Activated CD4-positive, alpha-beta T cell treated with anti-CD3 and anti-CD28 coated beads, Interleukin-2, Interleukin-4, amounts not matched to agents 100 ng/mL and 50 ng/mL, durations not matched to agents 16 hours and 8 hours (primary cell): ENCODE data around the gene SLC6A6.
A peak's percentile ranks its signal among the peaks of the same experiment; 100 is the strongest.

Experiments used
- DNase-seq: peaks from one replicate; pipeline ENCODE4 v3.0.0-alpha.2; 2020; ENCODE audit warnings: low spot score

Gene SLC6A6

GRCh38 chr3:14422016-14422963 is 19.9 kb downstream of the SLC6A6 start:
- DNase-seq, result no peak

GRCh38 chr3:14423197-14423743 is 20.9 kb downstream of the SLC6A6 start:
- DNase-seq, result no peak

GRCh38 chr3:14423963-14424362 is 21.6 kb downstream of the SLC6A6 start:
- DNase-seq, result no peak

GRCh38 chr3:14424711-14425580 is 22.5 kb downstream of the SLC6A6 start:
- peak; percentile 43 for DNase-seq

- DNase-seq, result peak; percentile 49
Observed at GRCh38 chr3:14425581-14426304, 23.3 kb downstream of the SLC6A6 start.

- DNase-seq, result no peak
Observed at GRCh38 chr3:14426305-14426620, 23.9 kb downstream of the SLC6A6 start.

GRCh38 chr3:14428087-14429033 is 26.0 kb downstream of the SLC6A6 start:
- DNase-seq, result no peak

GRCh38 chr3:14429237-14429636 is 26.8 kb downstream of the SLC6A6 start:
- DNase-seq, result no peak

GRCh38 chr3:14429640-14430039 is 27.2 kb downstream of the SLC6A6 start:
- DNase-seq, result no peak

GRCh38 chr3:14430053-14430452 is 27.6 kb downstream of the SLC6A6 start:
- no peak for DNase-seq

GRCh38 chr3:14430706-14431451 is 28.5 kb downstream of the SLC6A6 start:
- no peak for DNase-seq

GRCh38 chr3:14431452-14431916 is 29.1 kb downstream of the SLC6A6 start:
- no peak for DNase-seq

- DNase-seq, result peak; percentile 97
Observed at GRCh38 chr3:14431917-14432834, 29.8 kb downstream of the SLC6A6 start.

- no peak for DNase-seq
Observed at GRCh38 chr3:14433106-14433505, 30.7 kb downstream of the SLC6A6 start.

- DNase-seq, result no peak
Observed at GRCh38 chr3:14434126-14434497, 31.7 kb downstream of the SLC6A6 start.

GRCh38 chr3:14434498-14435151 is 32.2 kb downstream of the SLC6A6 start:
- no peak for DNase-seq

- no peak for DNase-seq
Observed at GRCh38 chr3:14435175-14436014, 33.0 kb downstream of the SLC6A6 start.

- DNase-seq, result no peak
Observed at GRCh38 chr3:14436954-14437281, 34.5 kb downstream of the SLC6A6 start.
